DND-41 (cell line): ENCODE data around the gene ADAMTS15.

Experiments
- CTCF ChIP-seq: IDR thresholded peaks from 2 replicates; pipeline ENCODE4 v1.5.1; 2012; ENCODE audit warnings: borderline replicate concordance, low read length, moderate library complexity, mild to moderate bottlenecking; ENCODE audit not compliant: poor library complexity, severe bottlenecking; ENCODE audit errors: extremely low read depth
- EZH2 ChIP-seq: IDR thresholded peaks from 3 replicates; pipeline ENCODE4 v1.6.1; 2012; ENCODE audit warnings: borderline replicate concordance, low read depth, mild to moderate bottlenecking, moderate library complexity, low read length, inconsistent platforms; ENCODE audit not compliant: severe bottlenecking

GRCh38 chr11:130408401-130408890 lies 40.0 kb upstream of the ADAMTS15 start:
- TF ChIP-seq EZH2 (no peak), CTCF (no peak)
